Muscle of leg (tissue), 16 donors: ENCODE results near the gene LHX3. TPM values are rescaled to one million over a fixed set of nuclear protein-coding genes. Genes with fewer than 3 reads are reported as not detected.
A peak's percentile ranks its signal among the peaks of the same experiment; 100 is the strongest.

Experiments used
- DNase-seq: peaks from one replicate; pipeline ENCODE4 v3.0.0; 2013
- H3K27ac ChIP-seq: one replicate; pipeline ENCODE4 v1.5.1; 2013; ENCODE audit warnings: mild to moderate bottlenecking, low read length, control low read depth
- H3K27me3 ChIP-seq: one replicate; pipeline ENCODE4 v1.6.1; 2013; ENCODE audit warnings: low read length; ENCODE audit not compliant: control insufficient read depth, insufficient read depth
- H3K36me3 ChIP-seq: one replicate; pipeline ENCODE4 v1.6.1; 2013; ENCODE audit warnings: low read length; ENCODE audit not compliant: control insufficient read depth, insufficient read depth
- H3K4me1 ChIP-seq: one replicate; pipeline ENCODE4 v1.6.1; 2013; ENCODE audit warnings: low read length; ENCODE audit not compliant: control insufficient read depth, insufficient read depth
- H3K4me3 ChIP-seq: one replicate; pipeline ENCODE4 v1.5.1; 2013; ENCODE audit warnings: low read length, control low read depth
- H3K9me3 ChIP-seq: replicated peaks from 2 replicates; pipeline ENCODE4 v1.6.1; 2013; ENCODE audit warnings: low read depth, low read length; ENCODE audit not compliant: control insufficient read depth
- WGBS: methylation state at CpG from one replicate; pipeline ENCODE4 v1.1.5; 2013; ENCODE audit warnings: missing lambda C conversion rate; ENCODE audit not compliant: insufficient coverage; 5-methylcytosine and 5-hydroxymethylcytosine counted together
- long read RNA-seq, 11 donors: transcript quantifications; one replicate each; lab custom pipeline, GENCODE V29; 2026
- polyA plus RNA-seq, 8 donors: library from polyadenylated mRNA; unstranded; fragments of 120-200 nt; gene quantifications; one replicate each; pipeline versions ENCODE4 v1.2.1 to v1.2.3, GENCODE V29; 2013; ENCODE audit warnings: inconsistent platforms in 1 of 8, low replicate concordance in 1 of 8; ENCODE audit not compliant: insufficient read length in 8 of 8, insufficient read depth in 1 of 8
- total RNA-seq: library from RNA; stranded (reverse); fragments of 120-200 nt; gene quantifications from one replicate; pipeline ENCODE4 v1.2.4, GENCODE V29; 2013

Gene LHX3
- not detected for total RNA-seq
- under 1 TPM in 1 of 8 donors, not detected in 7; 0.24 TPM for polyA plus RNA-seq
- long read RNA-seq, donor 1: 0 reads
- long read RNA-seq, donor 2: 0 reads
- long read RNA-seq, donor 3: 0 reads
- long read RNA-seq, donor 4: 0 reads
- long read RNA-seq, donor 5: 0 reads
- long read RNA-seq, donor 6: 0 reads
- long read RNA-seq, donor 7: 0 reads
- long read RNA-seq, donor 8: 0 reads
- long read RNA-seq, donor 9: 0 reads
- long read RNA-seq, donor 10: 0 reads
- long read RNA-seq, donor 11: 0 reads

DNA sequence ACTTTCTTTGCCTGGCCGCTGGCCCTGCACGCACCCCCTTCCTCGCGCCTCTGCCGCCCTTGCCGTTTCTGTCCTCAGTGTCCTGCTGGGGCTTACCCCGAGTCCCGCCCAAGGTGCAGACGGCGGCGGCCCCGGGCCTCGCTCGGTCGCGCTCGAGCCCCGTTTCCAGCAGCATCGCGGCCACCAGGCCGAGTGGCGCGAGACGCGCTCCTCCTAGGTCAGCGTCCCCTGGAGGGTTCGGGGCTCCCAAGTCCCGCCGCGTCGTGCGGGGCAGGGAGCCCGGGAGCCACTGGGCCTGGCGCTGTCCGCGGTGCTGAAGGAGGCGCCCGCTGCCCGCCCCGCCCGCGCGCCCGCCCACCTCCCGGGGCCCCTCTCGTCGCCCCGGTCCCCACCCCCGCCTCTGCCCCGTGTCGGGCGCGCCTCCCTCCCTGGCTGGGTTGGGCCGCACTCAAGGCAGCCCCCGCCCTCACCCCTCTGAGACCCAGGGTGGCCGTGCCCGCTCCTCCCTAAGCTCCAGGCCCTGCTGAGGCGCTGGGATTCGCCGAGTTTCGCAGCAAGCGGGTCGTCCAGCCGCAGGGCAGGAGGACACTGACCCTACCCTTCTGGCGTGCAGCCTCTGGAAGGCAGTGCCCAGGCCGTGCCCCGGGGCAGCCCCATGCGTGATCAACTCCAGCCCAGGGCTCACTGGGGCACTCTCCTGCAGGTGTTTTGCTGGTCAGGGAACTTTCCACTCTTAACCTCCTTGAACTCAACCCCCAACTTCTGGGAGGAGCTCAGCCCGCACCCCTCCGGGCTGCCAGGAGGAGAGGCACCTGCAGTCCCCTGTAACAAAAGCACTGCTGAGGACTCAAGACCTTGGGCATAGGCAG is at the start of gene LHX3:
Gene LHX3, minus strand, starts transcription at position 291 of the 869 bp plus-strand sequence. Its CDS starts 116 bp downstream, at position 175.
- Histone ChIP-seq H3K4me1 (no peaks in the 10 kb centered on the region), H3K36me3 (peaks cover 12% of the 10 kb centered on the region), H3K27ac (no peak within 1 kb of the TSS), H3K27me3 (peaks cover 51% of the 10 kb centered on the region), H3K4me3 (no peak within 1 kb of the TSS), H3K9me3 (no peaks in the 10 kb centered on the region)
- peak; percentile 37 for DNase-seq
- WGBS: 4% methylated on average over 66 of the region's 70 CpGs

DNA sequence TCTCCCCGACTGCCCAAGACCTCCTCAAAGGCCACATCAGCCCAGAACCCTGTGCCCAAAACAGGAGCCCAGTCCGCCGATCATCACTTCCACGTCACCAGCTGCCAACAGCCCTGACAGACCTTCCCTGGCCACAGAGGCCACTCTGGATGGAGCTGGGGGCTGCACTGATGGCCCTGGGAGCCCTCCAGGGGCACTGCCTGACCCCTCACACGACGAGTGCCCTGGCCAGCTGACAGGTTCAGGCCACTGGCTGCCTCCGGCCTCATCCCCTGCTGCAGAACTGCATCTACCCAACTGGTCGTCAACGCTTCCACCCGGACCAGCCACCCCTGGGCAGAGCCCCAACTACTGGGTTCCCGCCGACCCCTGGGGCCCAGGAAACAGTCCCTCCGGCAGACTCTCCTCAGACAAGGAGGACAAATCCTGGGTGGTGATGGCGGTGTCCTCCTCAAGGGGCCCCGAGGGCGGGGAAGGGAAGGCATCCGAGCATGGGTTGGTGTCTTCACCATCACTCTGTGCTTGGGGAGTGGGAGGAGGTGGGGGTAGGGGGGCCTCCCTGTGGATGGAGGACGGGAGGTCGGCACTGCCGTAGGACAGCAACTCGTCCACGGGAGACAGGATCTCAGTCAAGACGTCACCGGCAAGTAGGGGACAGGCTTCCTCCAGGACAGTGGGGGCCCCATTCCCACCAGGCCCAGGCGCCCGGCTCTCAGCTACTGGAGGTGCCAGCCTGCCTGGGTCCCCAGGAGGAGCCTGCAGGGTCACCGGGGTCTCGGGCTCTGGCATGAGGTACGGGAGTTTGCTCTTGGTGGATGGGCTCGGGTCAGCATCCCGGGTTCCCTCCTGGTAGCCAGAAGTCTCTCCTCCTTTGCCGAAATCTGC is 48.6 kb upstream of the LHX3 start:
- WGBS: 81% methylated on average over 32 of the region's 32 CpGs
- H3K9me3 ChIP-seq: no peaks in the 10 kb centered on the region
- H3K27me3 ChIP-seq: peaks cover 37% of the 10 kb centered on the region
- peaks cover 20% of the 10 kb centered on the region for H3K4me1 ChIP-seq
- no peak overlapping the region for H3K27ac ChIP-seq
- H3K4me3 ChIP-seq: no peak overlapping the region
- DNase-seq: no peak
- no peaks in the 10 kb centered on the region for H3K36me3 ChIP-seq

DNA sequence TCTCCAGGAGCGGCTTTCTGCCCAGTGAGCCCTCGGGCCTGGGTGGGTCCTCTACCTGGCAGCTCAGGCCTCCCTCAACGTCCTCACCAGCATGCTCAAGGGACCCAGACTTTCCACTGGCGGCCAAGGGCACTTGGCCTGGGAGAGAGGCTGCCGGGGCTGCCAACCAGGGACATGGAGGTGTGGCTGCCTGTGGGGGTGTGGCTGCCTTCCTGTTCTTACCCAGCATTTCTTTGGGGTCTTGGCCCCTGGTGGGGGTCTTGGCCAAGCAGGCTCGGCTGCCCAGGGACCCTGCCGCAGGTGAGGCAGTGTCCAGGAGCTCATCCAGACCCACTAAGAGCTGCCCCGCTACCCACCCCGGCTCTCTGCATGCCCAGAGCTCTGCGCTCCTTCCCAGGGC is 47.9 kb upstream of the LHX3 start:
- H3K9me3 ChIP-seq: no peaks in the 10 kb centered on the region
- peaks cover 35% of the 10 kb centered on the region for H3K27me3 ChIP-seq
- peaks cover 20% of the 10 kb centered on the region for H3K4me1 ChIP-seq
- WGBS: 91% methylated on average over 9 of the region's 10 CpGs
- no peak overlapping the region for H3K4me3 ChIP-seq
- no peak for DNase-seq
- no peaks in the 10 kb centered on the region for H3K36me3 ChIP-seq
- H3K27ac ChIP-seq: no peak overlapping the region

DNA sequence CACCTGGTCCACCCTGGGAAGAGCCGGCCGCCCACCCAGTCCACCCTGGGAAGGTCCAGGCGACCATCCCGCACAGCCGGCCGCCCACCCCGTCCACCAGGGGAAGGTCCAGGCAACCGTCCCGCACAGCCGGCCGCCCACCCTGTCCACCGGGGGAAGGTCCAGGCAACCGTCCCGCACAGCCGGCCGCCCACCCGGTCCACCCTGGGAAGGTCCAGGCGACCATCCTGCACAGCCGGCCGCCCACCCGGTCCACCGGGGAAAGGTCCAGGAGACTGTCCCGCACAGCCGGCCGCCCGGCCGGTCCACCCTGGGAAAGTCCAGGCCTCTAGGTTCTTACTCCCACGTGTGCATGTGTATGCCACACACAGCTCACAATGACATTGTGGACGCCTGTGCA is 47.4 kb upstream of the LHX3 start:
- DNase-seq: no peak
- H3K4me1 ChIP-seq: peaks cover 20% of the 10 kb centered on the region
- no peak overlapping the region for H3K27ac ChIP-seq
- H3K9me3 ChIP-seq: no peaks in the 10 kb centered on the region
- H3K36me3 ChIP-seq: no peaks in the 10 kb centered on the region
- 86% methylated on average over 26 of the region's 29 CpGs for whole genome bisulfite sequencing
- H3K4me3 ChIP-seq: no peak overlapping the region
- H3K27me3 ChIP-seq: peaks cover 37% of the 10 kb centered on the region

DNA sequence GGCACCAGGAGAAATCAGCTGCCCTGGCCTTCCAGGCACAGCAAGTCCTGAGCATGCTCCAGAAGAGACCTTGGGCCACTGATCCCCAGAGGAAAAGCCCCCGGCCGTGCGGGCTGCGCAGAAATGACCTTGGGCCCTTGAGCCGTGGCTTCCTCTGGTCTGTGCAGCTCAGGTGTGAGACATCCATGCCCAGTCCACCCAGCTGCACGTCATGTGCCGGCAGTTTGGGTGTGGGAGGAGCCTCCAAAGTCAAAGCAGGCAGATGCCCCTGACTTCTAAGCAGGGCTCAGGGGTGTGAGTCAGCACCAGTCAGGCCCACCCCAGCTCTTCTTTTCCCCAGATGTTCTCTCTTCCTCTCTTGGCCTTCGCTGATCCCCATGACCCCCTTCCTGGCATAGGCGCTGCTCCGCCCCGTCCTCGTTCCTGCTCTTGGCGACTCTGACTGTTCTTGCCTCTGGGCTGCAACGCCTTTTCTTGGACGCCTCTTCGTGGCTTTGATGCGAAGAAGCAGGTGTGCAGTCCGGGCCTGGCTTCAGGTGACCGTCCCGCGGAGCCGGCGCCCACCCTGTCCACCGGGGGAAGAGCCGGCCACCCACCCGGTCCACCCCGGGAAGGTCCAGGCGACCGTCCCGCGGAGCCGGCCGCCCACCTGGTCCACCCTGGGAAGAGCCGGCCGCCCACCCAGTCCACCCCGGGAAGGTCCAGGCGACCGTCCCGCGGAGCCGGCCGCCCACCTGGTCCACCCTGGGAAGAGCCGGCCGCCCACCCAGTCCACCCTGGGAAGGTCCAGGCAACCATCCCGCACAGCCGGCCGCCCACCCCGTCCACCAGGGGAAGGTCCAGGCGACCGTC is 46.6 kb upstream of the LHX3 start:
- peaks cover 20% of the 10 kb centered on the region for H3K4me1 ChIP-seq
- no peak for DNase-seq

DNA sequence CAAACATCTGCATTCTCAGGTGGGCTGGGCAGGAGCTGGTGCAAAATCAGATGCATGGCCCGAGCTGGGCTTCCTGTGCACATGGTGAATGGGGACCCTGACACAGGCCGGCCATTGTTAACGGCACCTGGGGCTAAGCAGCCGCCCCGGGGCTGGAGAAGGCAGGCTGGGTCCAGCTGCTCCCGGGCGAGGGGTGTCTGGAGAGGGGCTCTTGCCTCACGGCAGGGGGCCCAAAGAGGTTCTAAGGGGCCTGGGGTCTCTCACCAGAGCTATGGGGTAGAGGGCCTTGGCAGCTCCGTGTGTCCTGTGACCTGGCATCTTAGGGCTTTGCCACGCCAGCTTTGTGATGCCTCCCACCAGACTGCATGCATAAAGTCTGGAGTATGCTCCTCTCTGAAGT is 45.7 kb upstream of the LHX3 start:
- no peak for DNase-seq
- no peaks in the 10 kb centered on the region for H3K36me3 ChIP-seq
- WGBS: 29% methylated on average over 5 of the region's 10 CpGs

More for the DNA sequence above, 46.6 kb upstream of the LHX3 start:
- Histone ChIP-seq H3K4me3 (no peak overlapping the region), H3K27ac (no peak overlapping the region), H3K9me3 (no peaks in the 10 kb centered on the region), H3K27me3 (peaks cover 42% of the 10 kb centered on the region), H3K36me3 (no peaks in the 10 kb centered on the region)
- 80% methylated on average over 31 of the region's 50 CpGs for WGBS

DNA sequence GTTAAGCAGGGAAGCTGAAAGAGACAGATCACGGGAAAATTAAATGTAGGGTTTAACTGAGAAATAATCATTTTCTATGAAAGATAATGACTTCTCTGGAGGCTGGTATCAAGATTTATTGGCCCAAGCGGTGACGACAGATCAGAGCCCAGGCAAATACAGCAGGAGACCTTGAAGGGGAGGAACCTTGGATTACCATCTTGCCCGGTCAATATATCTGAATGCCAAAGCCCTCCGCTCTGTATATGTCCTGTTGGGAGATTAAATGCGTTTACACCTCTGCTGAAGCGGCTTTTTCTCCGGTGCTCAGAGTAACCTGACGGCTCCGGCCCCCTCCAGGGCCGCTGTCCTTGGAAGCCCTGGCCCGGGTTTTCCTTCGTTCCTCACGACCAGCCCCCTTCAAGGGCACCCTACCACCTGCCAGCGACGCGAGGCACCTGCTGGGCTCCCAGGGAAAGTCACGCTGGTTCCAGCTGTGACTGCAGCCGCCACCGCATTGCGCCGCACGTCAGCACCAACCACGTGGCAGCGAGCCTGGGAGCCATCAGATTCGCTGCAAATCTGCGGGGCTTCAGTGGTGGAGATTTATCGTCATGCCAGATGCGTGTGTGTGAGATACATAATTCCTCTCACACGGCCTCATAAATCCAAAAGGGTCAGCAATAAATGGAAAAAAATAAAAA is 45.1 kb upstream of the LHX3 start:
- Histone ChIP-seq H3K36me3 (no peaks in the 10 kb centered on the region), H3K27ac (no peak overlapping the region), H3K4me1 (peaks cover 20% of the 10 kb centered on the region), H3K4me3 (no peak overlapping the region), H3K9me3 (no peaks in the 10 kb centered on the region), H3K27me3 (peaks cover 37% of the 10 kb centered on the region)
- no peak for DNase-seq
- 24% methylated on average over 18 of the region's 30 CpGs for WGBS

More for the DNA sequence above, 45.7 kb upstream of the LHX3 start:
- Histone ChIP-seq H3K4me1 (peaks cover 23% of the 10 kb centered on the region), H3K4me3 (no peak overlapping the region), H3K27ac (no peak overlapping the region), H3K27me3 (peaks cover 37% of the 10 kb centered on the region), H3K9me3 (no peaks in the 10 kb centered on the region)

DNA sequence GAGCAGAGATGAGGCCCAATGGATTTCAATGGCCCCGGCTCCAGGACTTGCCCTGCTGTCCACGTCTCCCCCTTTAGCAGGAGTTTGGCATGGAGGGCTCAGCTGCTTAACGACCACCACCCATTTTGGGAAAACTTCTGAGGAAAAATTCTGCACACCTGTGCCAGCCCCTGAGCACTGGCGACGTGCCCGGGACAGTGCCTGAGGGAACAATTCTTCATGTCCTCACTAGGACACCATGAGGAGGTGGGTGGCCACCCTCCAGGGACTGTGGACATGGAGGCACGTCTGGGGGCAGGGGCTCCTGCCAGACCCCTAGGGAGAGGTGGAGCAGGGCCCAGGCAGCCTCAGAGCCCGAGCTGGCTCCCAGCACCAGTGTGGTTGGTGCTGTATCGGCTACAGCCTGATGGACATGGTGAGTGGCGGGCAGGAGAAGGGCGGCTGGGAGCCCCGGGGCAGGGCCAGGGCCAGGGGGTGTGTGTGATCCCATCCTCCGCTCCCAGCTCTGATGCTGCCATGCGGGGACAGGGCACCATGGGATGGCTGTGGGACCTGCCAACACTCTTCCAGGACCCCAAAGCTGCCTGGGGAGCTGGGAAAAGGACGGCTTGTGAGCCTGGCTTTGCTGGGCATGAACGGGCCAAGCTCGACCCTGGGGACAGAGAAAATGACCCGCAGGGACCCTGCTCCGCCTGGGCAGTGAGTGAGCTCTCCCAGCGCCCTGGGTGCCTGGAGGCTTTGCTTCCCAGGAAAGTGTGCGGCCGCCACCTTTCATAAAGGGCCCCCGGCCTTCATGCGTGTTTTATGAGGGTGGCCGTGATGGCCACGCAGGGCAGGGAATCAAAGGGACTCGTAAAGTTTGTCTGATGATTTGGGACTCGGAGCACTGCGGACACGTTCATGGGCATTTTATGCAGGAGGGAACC is 44.3 kb upstream of the LHX3 start:
- peaks cover 20% of the 10 kb centered on the region for H3K4me1 ChIP-seq
- no peak overlapping the region for H3K27ac ChIP-seq
- 53% methylated on average over 26 of the region's 30 CpGs for WGBS
- H3K27me3 ChIP-seq: peaks cover 37% of the 10 kb centered on the region
- no peak overlapping the region for H3K4me3 ChIP-seq
- no peaks in the 10 kb centered on the region for H3K36me3 ChIP-seq
- DNase-seq: no peak
- H3K9me3 ChIP-seq: no peaks in the 10 kb centered on the region
